Hepatocyte (in vitro differentiated cells): Measurements from ENCODE around the gene SORCS3.

Experiments used
- CTCF ChIP-seq: fragments of 200-600 bp; sonication (generic); IDR thresholded peaks from 2 replicates; pipeline ENCODE4 v1.5.1; 2016; ENCODE audit warnings: antibody characterized with exemption, mild to moderate bottlenecking; ENCODE audit not compliant: poor library complexity
- EZH2phosphoT487 ChIP-seq: fragments of 200-600 bp; sonication (generic); IDR thresholded peaks from one replicate; pipeline ENCODE4 v1.6.1; 2018; ENCODE audit warnings: antibody characterized with exemption, mild to moderate bottlenecking, low read depth, moderate library complexity; ENCODE audit not compliant: unreplicated experiment, severe bottlenecking

- TF ChIP-seq CTCF: no peak
- no peak for TF ChIP-seq EZH2phosphoT487
Measured at GRCh38 chr10:104767282-104767681, 126.2 kb downstream of the SORCS3 start.
